GM18517 (cell line): Measurements from ENCODE around the gene TBX20.
"Not testable (repeated sequence)": the region's sequence is repeated elsewhere in the genome, so short reads cannot be mapped to it uniquely, and the experiment has no call there.

ENCODE experiments used
- ATAC-seq: cut with Tn5 transposase; IDR thresholded peaks from one replicate; pipeline ENCODE4 v1.9.1; 2021; ENCODE audit warnings: mild to moderate bottlenecking, moderate library complexity; ENCODE audit not compliant: unreplicated experiment

The TBX20 gene

GRCh38 chr7:35167158-35167557, 86.7 kb downstream of the TBX20 start:
- ATAC-seq = not testable (repeated sequence)

DNA sequence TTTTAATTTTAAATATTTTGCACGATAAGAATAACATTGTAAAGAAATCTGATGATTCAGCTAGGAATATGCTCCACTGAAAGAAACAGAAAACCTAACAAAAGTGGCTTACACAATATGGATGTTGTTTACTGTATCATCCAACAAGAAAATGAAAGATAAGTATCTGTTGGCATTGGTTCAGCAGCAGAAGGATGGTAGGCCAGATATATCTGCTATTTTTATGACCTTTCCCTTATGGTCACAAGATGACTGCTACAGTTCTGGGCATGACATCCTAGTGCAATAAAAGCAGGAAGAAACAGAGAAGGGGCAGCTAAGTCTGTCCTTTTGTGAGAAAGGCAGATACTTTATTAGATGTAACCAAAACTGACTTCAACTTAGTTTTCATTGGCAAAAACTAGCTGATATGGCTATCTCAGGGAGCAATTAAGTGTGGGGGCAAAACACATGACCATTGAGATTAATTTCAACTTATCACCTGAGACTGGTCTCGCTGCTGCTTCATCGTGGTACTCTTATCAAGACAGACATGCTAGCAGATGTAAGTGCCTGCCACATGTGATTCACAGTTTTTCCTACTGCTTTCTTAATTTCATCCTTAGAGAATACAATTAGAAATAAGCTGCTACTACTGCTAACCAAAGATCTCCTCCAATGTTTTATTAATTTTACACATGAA, 92.7 kb downstream of the TBX20 start:
- ATAC-seq = not testable (repeated sequence)
